Loucy (cell line): ENCODE results near the gene MARCHF2.

Source experiments
- H2AFZ ChIP-seq: fragments of 200-600 bp; sonication (generic); 2 replicates; pipeline ENCODE4 v1.6.0; 2016; ENCODE audit warnings: antibody characterized with exemption, mild to moderate bottlenecking, low read length, moderate library complexity
- H3F3A ChIP-seq: fragments of 200-600 bp; 2 replicates; pipeline ENCODE4 v1.6.0; 2016; ENCODE audit warnings: antibody characterized with exemption, low read depth, mild to moderate bottlenecking
- H3K27me3 ChIP-seq: fragments of 200-600 bp; sonication (generic); 2 replicates; pipeline ENCODE4 v1.6.1; 2014; ENCODE audit warnings: low read length, mild to moderate bottlenecking; ENCODE audit not compliant: insufficient read depth, poor library complexity, severe bottlenecking
- H3K36me3 ChIP-seq: fragments of 200-600 bp; sonication (generic); 2 replicates; pipeline ENCODE4 v1.6.1; 2016; ENCODE audit warnings: low read length; ENCODE audit not compliant: insufficient read depth
- H3K4me1 ChIP-seq: fragments of 200-600 bp; sonication (generic); 2 replicates; pipeline ENCODE4 v1.5.1; 2014; ENCODE audit warnings: low read length, mild to moderate bottlenecking; ENCODE audit not compliant: insufficient read depth, poor library complexity, severe bottlenecking
- H3K4me2 ChIP-seq: fragments of 200-600 bp; sonication (generic); 2 replicates; pipeline ENCODE4 v1.6.0; 2014; ENCODE audit warnings: antibody characterized with exemption, low read length, low read depth, mild to moderate bottlenecking; ENCODE audit not compliant: poor library complexity, severe bottlenecking
- H3K4me3 ChIP-seq: fragments of 200-600 bp; sonication (generic); 2 replicates; pipeline ENCODE4 v1.5.1; 2014; ENCODE audit warnings: low read length, mild to moderate bottlenecking, mixed read lengths; ENCODE audit not compliant: poor library complexity, severe bottlenecking
- H3K79me2 ChIP-seq: fragments of 200-600 bp; sonication (generic); 2 replicates; pipeline ENCODE4 v1.6.1; 2014; ENCODE audit warnings: low read length; ENCODE audit not compliant: insufficient read depth
- H3K9ac ChIP-seq: fragments of 200-600 bp; sonication (generic); 2 replicates; pipeline ENCODE4 v1.6.0; 2014; ENCODE audit warnings: mild to moderate bottlenecking, low read depth, low read length, moderate library complexity; ENCODE audit not compliant: poor library complexity, severe bottlenecking
- H3K9me2 ChIP-seq: fragments of 200-600 bp; sonication (generic); replicated peaks from 2 replicates; pipeline ENCODE4 v1.6.1; 2016; ENCODE audit warnings: low read depth, low read length, mixed read lengths
- H3K9me3 ChIP-seq: fragments of 200-600 bp; sonication (generic); 2 replicates; pipeline ENCODE4 v1.6.1; 2014; ENCODE audit warnings: mild to moderate bottlenecking, antibody characterized with exemption, low read length, low read depth; ENCODE audit not compliant: insufficient read depth
- H4K20me1 ChIP-seq: fragments of 200-600 bp; sonication (generic); 2 replicates; pipeline ENCODE4 v1.6.0; 2014; ENCODE audit warnings: antibody characterized with exemption, low read length, mild to moderate bottlenecking; ENCODE audit not compliant: insufficient read depth, poor library complexity, severe bottlenecking
- CTCF ChIP-seq: fragments of 200-600 bp; sonication (generic); conservative IDR thresholded peaks from 2 replicates; pipeline ENCODE4 v1.5.1; 2014; ENCODE audit warnings: mild to moderate bottlenecking, antibody characterized with exemption, low read length
- EZH2phosphoT487 ChIP-seq: fragments of 200-600 bp; IDR thresholded peaks from 2 replicates; pipeline ENCODE4 v1.6.1; 2018; ENCODE audit warnings: antibody characterized with exemption, mild to moderate bottlenecking, moderate library complexity, borderline replicate concordance

Gene MARCHF2

GRCh38 chr19:8412783-8413628, at the start of gene MARCHF2:
TSS of gene MARCHF2 (plus strand) at chr19:8413305. CDS start at chr19:8421841, 8,536 bp downstream.
- peaks cover 4% of the 10 kb centered on the region for H3K4me1 ChIP-seq
- TF ChIP-seq EZH2phosphoT487 (no peak), CTCF (peak; percentile 54)

DNA sequence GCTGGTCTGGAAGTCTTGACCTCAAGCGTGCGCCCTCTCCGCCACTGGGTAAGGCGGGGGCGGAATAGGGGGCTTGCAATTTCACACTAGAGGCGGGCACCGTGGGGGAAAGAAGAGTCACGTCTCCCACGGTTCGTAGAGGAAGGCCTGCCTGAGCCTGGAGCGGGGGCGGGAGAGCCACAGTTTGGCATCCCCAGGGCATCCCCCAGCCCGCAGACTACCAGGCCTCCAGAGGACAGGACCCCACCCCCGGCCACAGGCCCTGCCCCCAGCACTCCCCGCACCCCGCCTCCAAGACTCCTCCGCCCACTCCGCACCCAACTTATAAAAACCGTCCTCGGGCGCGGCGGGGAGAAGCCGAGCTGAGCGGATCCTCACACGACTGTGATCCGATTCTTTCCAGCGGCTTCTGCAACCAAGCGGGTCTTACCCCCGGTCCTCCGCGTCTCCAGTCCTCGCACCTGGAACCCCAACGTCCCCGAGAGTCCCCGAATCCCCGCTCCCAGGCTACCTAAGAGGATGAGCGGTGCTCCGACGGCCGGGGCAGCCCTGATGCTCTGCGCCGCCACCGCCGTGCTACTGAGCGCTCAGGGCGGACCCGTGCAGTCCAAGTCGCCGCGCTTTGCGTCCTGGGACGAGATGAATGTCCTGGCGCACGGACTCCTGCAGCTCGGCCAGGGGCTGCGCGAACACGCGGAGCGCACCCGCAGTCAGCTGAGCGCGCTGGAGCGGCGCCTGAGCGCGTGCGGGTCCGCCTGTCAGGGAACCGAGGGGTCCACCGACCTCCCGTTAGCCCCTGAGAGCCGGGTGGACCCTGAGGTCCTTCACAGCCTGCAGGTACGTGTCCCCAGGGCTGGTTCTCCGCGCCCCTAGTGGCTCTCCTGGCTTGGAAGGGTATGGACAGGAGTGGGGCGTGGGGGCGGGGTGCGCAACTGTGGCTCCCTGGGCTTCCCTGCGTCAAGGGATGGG, 49.0 kb upstream of the MARCHF2 start, which contains the start of gene ANGPTL4:
TSS of gene ANGPTL4 (plus strand) at position 353 of the 969 bp plus-strand sequence. CDS start at position 520, 167 bp downstream.
- Histone ChIP-seq H3K4me3 (peak within 1 kb of the TSS; percentile 56), H3F3A (no peaks in the 10 kb centered on the region), H3K79me2 (no peaks in the 10 kb centered on the region), H3K9me2 (no peaks in the 10 kb centered on the region), H2AFZ (peak within 1 kb of the TSS; percentile 59; the same call in 1 of the 2 replicates), H3K9ac (peak within 1 kb of the TSS; percentile 8), H3K9me3 (no peaks in the 10 kb centered on the region), H4K20me1 (no peaks in the 10 kb centered on the region), H3K4me1 (no peaks in the 10 kb centered on the region), H3K27me3 (no peaks in the 10 kb centered on the region), H3K4me2 (peak within 1 kb of the TSS; percentile 37), H3K36me3 (no peaks in the 10 kb centered on the region)
- TF ChIP-seq CTCF (no peak), EZH2phosphoT487 (no peak)

More at GRCh38 chr19:8412783-8413628, at the start of gene MARCHF2:
- peak within 1 kb of the TSS; percentile 90 for H3K4me2 ChIP-seq
- H2AFZ ChIP-seq = peak within 1 kb of the TSS; percentile 87
- no peaks in the 10 kb centered on the region for H3K27me3 ChIP-seq
- no peaks in the 10 kb centered on the region for H4K20me1 ChIP-seq
- H3F3A ChIP-seq = no peaks in the 10 kb centered on the region
- H3K9me2 ChIP-seq = no peaks in the 10 kb centered on the region
- H3K4me3 ChIP-seq = peak within 1 kb of the TSS; percentile 77
- no peaks in the 10 kb centered on the region for H3K9me3 ChIP-seq
- peak within 1 kb of the TSS; percentile 33 for H3K9ac ChIP-seq
- no peaks in the 10 kb centered on the region for H3K36me3 ChIP-seq
- no peaks in the 10 kb centered on the region for H3K79me2 ChIP-seq

DNA sequence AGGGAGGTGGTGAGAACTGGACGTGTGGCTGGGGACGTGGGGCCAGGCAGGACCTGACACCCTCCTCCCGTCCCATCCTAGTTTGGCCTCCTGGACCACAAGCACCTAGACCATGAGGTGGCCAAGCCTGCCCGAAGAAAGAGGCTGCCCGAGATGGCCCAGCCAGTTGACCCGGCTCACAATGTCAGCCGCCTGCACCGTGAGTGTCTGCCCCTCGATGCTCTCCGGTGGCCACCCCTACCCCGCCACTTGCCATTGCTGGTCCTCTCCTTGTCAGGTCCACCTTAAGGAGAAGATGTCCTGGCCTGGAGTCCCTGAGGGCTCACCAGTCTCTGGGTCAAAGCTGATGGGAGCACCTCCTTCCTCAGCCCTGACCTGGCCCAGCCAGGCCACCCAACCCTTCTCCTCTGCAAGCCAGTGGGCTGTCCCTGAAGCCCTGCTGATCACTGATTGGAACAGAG, 47.0 kb upstream of the MARCHF2 start:
- Histone ChIP-seq H3K4me1 (no peaks in the 10 kb centered on the region), H3K79me2 (no peaks in the 10 kb centered on the region), H3K27me3 (no peaks in the 10 kb centered on the region), H3K9me2 (no peaks in the 10 kb centered on the region), H3F3A (no peaks in the 10 kb centered on the region), H4K20me1 (no peaks in the 10 kb centered on the region), H3K9me3 (no peaks in the 10 kb centered on the region), H3K9ac (no peak overlapping the region), H3K4me3 (no peak overlapping the region), H2AFZ (no peak overlapping the region), H3K36me3 (no peaks in the 10 kb centered on the region), H3K4me2 (no peak overlapping the region)
- TF ChIP-seq EZH2phosphoT487 = no peak
